Measurements from ENCODE around the gene SYNE3.

DNA sequence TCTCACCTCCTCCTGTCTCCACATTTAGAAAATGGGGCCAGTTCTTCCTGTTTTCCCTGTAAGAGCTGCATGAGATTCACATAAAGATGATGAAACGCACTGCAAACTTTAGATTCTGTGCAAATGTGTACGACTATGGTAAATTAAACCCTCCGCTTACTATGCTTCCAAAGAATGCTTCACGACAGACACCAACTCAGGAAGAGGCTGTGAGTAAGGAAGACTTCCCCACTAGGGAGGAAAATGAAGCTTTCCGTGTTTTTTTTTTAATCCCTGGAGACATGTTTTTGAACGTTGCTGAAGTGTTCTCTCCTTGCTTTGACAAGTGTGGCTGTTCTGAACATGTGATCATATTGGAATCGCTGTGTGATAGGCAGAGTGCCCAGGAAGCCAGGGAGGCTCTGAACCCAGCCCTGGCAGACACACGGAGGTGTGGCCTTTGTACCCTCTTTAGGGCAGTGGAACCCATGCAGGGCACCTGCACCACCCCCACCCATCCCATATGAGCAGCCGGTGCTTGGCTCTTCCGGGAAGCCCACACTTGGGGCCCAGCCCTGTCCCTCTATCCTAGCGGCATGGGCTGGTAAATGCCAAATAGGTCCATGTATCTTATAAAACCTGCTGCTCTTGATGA is 7.5 kb upstream of the SYNE3 start:
- TF ChIP-seq, protein P1, sequence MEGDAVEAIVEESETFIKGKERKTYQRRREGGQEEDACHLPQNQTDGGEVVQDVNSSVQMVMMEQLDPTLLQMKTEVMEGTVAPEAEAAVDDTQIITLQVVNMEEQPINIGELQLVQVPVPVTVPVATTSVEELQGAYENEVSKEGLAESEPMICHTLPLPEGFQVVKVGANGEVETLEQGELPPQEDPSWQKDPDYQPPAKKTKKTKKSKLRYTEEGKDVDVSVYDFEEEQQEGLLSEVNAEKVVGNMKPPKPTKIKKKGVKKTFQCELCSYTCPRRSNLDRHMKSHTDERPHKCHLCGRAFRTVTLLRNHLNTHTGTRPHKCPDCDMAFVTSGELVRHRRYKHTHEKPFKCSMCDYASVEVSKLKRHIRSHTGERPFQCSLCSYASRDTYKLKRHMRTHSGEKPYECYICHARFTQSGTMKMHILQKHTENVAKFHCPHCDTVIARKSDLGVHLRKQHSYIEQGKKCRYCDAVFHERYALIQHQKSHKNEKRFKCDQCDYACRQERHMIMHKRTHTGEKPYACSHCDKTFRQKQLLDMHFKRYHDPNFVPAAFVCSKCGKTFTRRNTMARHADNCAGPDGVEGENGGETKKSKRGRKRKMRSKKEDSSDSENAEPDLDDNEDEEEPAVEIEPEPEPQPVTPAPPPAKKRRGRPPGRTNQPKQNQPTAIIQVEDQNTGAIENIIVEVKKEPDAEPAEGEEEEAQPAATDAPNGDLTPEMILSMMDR (IDR thresholded peaks at IDR 0.05), result no peak
- TF ChIP-seq POLR2A (IDR thresholded peaks at IDR 0.05), result no peak
